Astrocyte (in vitro differentiated cells and primary cell): Measurements from ENCODE around the gene DAD1. TPM values are rescaled to one million over a fixed set of nuclear protein-coding genes. Genes with fewer than 3 reads are reported as not detected.

Experiments used
- DNase-seq: peaks from one replicate; pipeline ENCODE4 v3.0.0-alpha.2; 2010; ENCODE audit warnings: low read depth
- FAIRE-seq: peaks from 2 replicates; lab custom pipeline; 2011; peaks lifted over from hg19 to GRCh38; lab: Jason Lieb, UNC
- H2AFZ ChIP-seq: 2 replicates; pipeline ENCODE4 v1.6.0; 2012; ENCODE audit warnings: low read depth, low read length, inconsistent platforms
- H3K27ac ChIP-seq: 2 replicates; pipeline ENCODE4 v1.5.1; 2011; ENCODE audit warnings: low read depth, low read length, inconsistent platforms
- H3K27me3 ChIP-seq: 2 replicates; pipeline ENCODE4 v1.6.0; 2011; ENCODE audit warnings: low read length, inconsistent platforms; ENCODE audit not compliant: insufficient read depth
- H3K36me3 ChIP-seq: 2 replicates; pipeline ENCODE4 v1.5.1; 2011; ENCODE audit warnings: low read length, inconsistent platforms; ENCODE audit not compliant: insufficient read depth
- H3K4me1 ChIP-seq: 2 replicates; pipeline ENCODE4 v1.5.1; 2011; ENCODE audit warnings: low read length, inconsistent platforms; ENCODE audit not compliant: insufficient read depth
- H3K4me2 ChIP-seq: 2 replicates; pipeline ENCODE4 v1.6.0; 2012; ENCODE audit warnings: low read length, inconsistent platforms
- H3K4me3 ChIP-seq: 2 replicates; pipeline ENCODE4 v1.5.1; 2011; ENCODE audit warnings: low read depth, mild to moderate bottlenecking, low read length, inconsistent platforms; ENCODE audit not compliant: insufficient read depth
- H3K79me2 ChIP-seq: 2 replicates; pipeline ENCODE4 v1.6.0; 2012; ENCODE audit warnings: mild to moderate bottlenecking, low read length, inconsistent platforms; ENCODE audit not compliant: insufficient read depth
- H3K9ac ChIP-seq: 2 replicates; pipeline ENCODE4 v1.6.0; 2012; ENCODE audit warnings: mild to moderate bottlenecking, low read length, inconsistent platforms
- H3K9me3 ChIP-seq: 2 replicates; pipeline ENCODE4 v1.5.1; 2012; ENCODE audit warnings: low read depth, mild to moderate bottlenecking, low read length, inconsistent platforms; ENCODE audit not compliant: insufficient read depth
- H4K20me1 ChIP-seq: 2 replicates; pipeline ENCODE4 v1.6.0; 2012; ENCODE audit warnings: low read length, inconsistent platforms; ENCODE audit not compliant: insufficient read depth
- H3K27ac Mint-ChIP-seq: one replicate; pipeline ENCODE4 v1.8.0; 2021; ENCODE audit warnings: mild to moderate bottlenecking, mixed read lengths; ENCODE audit not compliant: unreplicated experiment
- H3K27me3 Mint-ChIP-seq: one replicate; pipeline ENCODE4 v1.8.0; 2021; ENCODE audit warnings: low read depth, mixed read lengths; ENCODE audit not compliant: unreplicated experiment
- H3K36me3 Mint-ChIP-seq: one replicate; pipeline ENCODE4 v1.8.0; 2021; ENCODE audit warnings: low read depth, mixed read lengths; ENCODE audit not compliant: unreplicated experiment
- H3K4me1 Mint-ChIP-seq: one replicate; pipeline ENCODE4 v1.8.0; 2021; ENCODE audit warnings: low read depth, mixed read lengths; ENCODE audit not compliant: unreplicated experiment
- H3K4me3 Mint-ChIP-seq: one replicate; pipeline ENCODE4 v1.8.0; 2021; ENCODE audit warnings: mild to moderate bottlenecking, moderate library complexity, mixed read lengths; ENCODE audit not compliant: unreplicated experiment
- H3K9me3 Mint-ChIP-seq: one replicate; pipeline ENCODE4 v1.8.0; 2021; ENCODE audit warnings: mild to moderate bottlenecking, mixed read lengths; ENCODE audit not compliant: unreplicated experiment
- CTCF ChIP-seq: IDR thresholded peaks from 2 replicates; pipeline ENCODE4 v1.5.1; 2011; ENCODE audit warnings: low read depth, mild to moderate bottlenecking, inconsistent platforms, low read length, moderate library complexity; ENCODE audit not compliant: insufficient read depth
- EZH2 ChIP-seq: IDR thresholded peaks from 2 replicates; pipeline ENCODE4 v1.6.1; 2012; ENCODE audit warnings: mild to moderate bottlenecking, low read length, inconsistent platforms; ENCODE audit not compliant: insufficient read depth
- total RNA-seq: library from RNA; stranded (reverse); gene quantifications from 2 replicates; pipeline ENCODE4 v1.2.1, GENCODE V29; 2021

DAD1 gene
- total RNA-seq, 1 donor from 2014 or later: 302 TPM

GRCh38 chr14:22546722-22547071, 42.3 kb downstream of the DAD1 start:
- peaks cover 43% of the 10 kb centered on the region for H3K4me1 ChIP-seq

DNA sequence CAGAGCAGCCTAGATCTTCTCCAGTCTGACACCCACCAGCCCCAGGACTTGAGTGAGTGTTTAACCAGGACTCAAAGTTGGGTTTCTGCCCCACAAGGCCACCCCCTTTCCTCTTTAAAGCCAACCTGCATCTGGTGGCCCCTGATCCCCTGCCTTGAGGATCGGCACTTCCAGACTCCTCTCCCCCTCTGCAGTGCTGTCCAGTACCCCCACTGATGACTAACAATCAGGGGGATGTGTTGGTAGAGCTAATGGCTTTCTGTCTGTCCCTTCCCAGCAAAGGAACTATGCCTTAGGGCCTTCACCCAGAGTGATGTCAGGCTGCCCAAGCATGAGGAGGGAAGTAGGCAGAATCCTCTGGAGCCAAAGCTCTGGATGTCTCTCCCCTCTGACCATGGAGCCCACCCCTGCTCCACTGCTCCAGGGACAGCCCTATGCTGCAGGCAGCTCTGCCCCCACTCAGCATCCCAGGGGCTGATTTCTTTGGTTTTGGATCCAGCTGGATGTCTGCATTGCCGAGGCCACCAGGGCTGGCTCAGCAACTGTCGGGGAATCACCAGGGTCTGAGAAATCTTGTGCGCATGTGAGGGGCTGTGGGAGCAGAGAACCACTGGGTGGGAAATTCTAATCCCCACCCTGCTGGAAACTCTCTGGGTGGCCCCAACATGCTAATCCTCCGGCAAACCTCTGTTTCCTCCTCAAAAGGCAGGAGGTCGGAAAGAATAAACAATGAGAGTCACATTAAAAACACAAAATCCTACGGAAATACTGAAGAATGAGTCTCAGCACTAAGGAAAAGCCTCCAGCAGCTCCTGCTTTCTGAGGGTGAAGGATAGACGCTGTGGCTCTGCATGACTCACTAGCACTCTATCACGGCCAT, 42.9 kb downstream of the DAD1 start:
- Histone ChIP-seq H3K27me3 (no peaks in the 10 kb centered on the region), H3K79me2 (no peaks in the 10 kb centered on the region), H3K4me1 (peaks cover 43% of the 10 kb centered on the region), H4K20me1 (no peaks in the 10 kb centered on the region), H3K36me3 (no peaks in the 10 kb centered on the region), H2AFZ (no peak overlapping the region), H3K27ac (peak overlapping the region; percentile 68), H3K4me2 (peak overlapping the region; percentile 66), H3K9ac (peak overlapping the region; percentile 52), H3K4me3 (no peak overlapping the region), H3K9me3 (no peaks in the 10 kb centered on the region)
- peaks cover 2% of the 10 kb centered on the region for H3K36me3 Mint-ChIP-seq
- FAIRE-seq: peak; percentile 43
- H3K27me3 Mint-ChIP-seq: peaks cover 4% of the 10 kb centered on the region
- H3K4me1 Mint-ChIP-seq: peaks cover 42% of the 10 kb centered on the region
- H3K9me3 Mint-ChIP-seq: no peaks in the 10 kb centered on the region
- peak; percentile 86 for DNase-seq
- peak overlapping the region; percentile 86 for H3K27ac Mint-ChIP-seq
- H3K4me3 Mint-ChIP-seq: peak overlapping the region; percentile 62
- TF ChIP-seq CTCF (no peak), EZH2 (no peak)

More at GRCh38 chr14:22546722-22547071, 42.3 kb downstream of the DAD1 start:
- FAIRE-seq (no peak), DNase-seq (no peak)
- no peaks in the 10 kb centered on the region for H3K36me3 ChIP-seq
- H3K27ac ChIP-seq: peak overlapping the region; percentile 13
- H3K36me3 Mint-ChIP-seq: peaks cover 2% of the 10 kb centered on the region
- peaks cover 3% of the 10 kb centered on the region for H3K27me3 Mint-ChIP-seq
- H3K4me1 Mint-ChIP-seq: peaks cover 47% of the 10 kb centered on the region
- H3K4me3 Mint-ChIP-seq: no peak overlapping the region
- H3K9me3 ChIP-seq: no peaks in the 10 kb centered on the region
- H3K79me2 ChIP-seq: no peaks in the 10 kb centered on the region
- TF ChIP-seq EZH2: no peak
- TF ChIP-seq CTCF: no peak
- H4K20me1 ChIP-seq: no peaks in the 10 kb centered on the region
- H3K9ac ChIP-seq: no peak overlapping the region
- H3K27me3 ChIP-seq: no peaks in the 10 kb centered on the region
- H3K27ac Mint-ChIP-seq: peak overlapping the region; percentile 86
- H2AFZ ChIP-seq: no peak overlapping the region
- peak overlapping the region; percentile 66 for H3K4me2 ChIP-seq
- no peaks in the 10 kb centered on the region for H3K9me3 Mint-ChIP-seq
- H3K4me3 ChIP-seq: no peak overlapping the region

DNA sequence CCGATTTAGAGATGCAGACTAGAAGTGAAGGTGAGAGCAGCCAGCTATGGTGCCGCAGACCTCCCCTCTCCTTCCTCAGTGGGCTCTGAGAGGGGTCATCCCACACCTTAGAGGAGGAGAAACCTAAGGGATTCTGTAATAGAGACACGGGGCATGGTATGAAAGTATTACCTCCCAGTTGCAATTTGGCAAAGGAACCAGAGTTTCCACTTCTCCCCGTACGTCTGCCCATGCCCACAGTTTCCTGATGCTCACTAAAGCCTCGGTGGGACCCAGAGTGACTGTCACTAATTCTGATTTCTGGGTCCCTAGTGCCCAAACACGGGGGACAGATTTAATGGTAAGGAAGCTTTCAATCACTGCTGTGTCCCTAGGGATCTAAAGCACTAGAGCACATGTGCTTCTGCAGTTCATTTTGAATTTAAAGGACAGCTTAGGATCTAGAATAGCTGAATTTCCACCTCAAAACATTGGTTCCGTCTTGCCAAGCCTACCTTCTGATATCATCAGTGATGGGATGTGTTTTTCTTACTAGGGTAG, 44.1 kb downstream of the DAD1 start:
- H3K9me3 Mint-ChIP-seq: no peaks in the 10 kb centered on the region
- TF ChIP-seq EZH2 (no peak), CTCF (no peak)
- Histone ChIP-seq H4K20me1 (no peaks in the 10 kb centered on the region), H3K27me3 (no peaks in the 10 kb centered on the region), H3K36me3 (no peaks in the 10 kb centered on the region), H3K4me1 (peaks cover 33% of the 10 kb centered on the region), H3K4me3 (no peak overlapping the region), H2AFZ (no peak overlapping the region), H3K4me2 (no peak overlapping the region), H3K9ac (no peak overlapping the region), H3K27ac (no peak overlapping the region), H3K9me3 (no peaks in the 10 kb centered on the region), H3K79me2 (no peaks in the 10 kb centered on the region)
- FAIRE-seq (no peak), DNase-seq (no peak)
- peaks cover 4% of the 10 kb centered on the region for H3K27me3 Mint-ChIP-seq
- H3K27ac Mint-ChIP-seq: no peak overlapping the region
- H3K4me3 Mint-ChIP-seq: no peak overlapping the region
- H3K4me1 Mint-ChIP-seq: peaks cover 31% of the 10 kb centered on the region
- H3K36me3 Mint-ChIP-seq: peaks cover 2% of the 10 kb centered on the region
